Activated naive CD4-positive, alpha-beta T cell treated with anti-CD3 and anti-CD28 coated beads, Interleukin-2, amount 50 U/mL, for 72 hours (primary cell): ENCODE data around the gene TLR6. TPM values are rescaled to one million over a fixed set of nuclear protein-coding genes. Genes with fewer than 3 reads are reported as not detected.
A peak's percentile ranks its signal among the peaks of the same experiment; 100 is the strongest.

ENCODE experiments used
- ATAC-seq, 2 donors: fragments of 150-1000 bp; cut with Tn5 transposase; 2 replicates each; pipeline ENCODE4 v1.10.0; 2021; ENCODE audit warnings: mild to moderate bottlenecking in 2 of 2, moderate library complexity in 2 of 2
- DNase-seq, 2 donors: peaks; one replicate each; pipeline ENCODE4 v3.0.0; 2021 to 2022; ENCODE audit warnings: low spot score in 2 of 2
- H3K27ac Mint-ChIP-seq, 2 donors: one replicate each; pipeline ENCODE4 v1.8.0; 2022; ENCODE audit warnings: mild to moderate bottlenecking in 2 of 2, mixed read lengths in 2 of 2
- H3K36me3 Mint-ChIP-seq, 2 donors: one replicate each; pipeline ENCODE4 v1.8.0; 2022; ENCODE audit warnings: mixed read lengths in 2 of 2
- H3K9me3 Mint-ChIP-seq, 2 donors: one replicate each; pipeline ENCODE4 v1.8.0; 2022; ENCODE audit warnings: mixed read lengths in 2 of 2
- total RNA-seq, 2 donors: library from RNA; stranded (reverse); gene quantifications; one replicate each; pipeline ENCODE4 v1.2.3, GENCODE V29; 2022

Gene TLR6
- total RNA-seq, 2 donors from 2014 or later = 3.7 to 5.1 TPM

DNA sequence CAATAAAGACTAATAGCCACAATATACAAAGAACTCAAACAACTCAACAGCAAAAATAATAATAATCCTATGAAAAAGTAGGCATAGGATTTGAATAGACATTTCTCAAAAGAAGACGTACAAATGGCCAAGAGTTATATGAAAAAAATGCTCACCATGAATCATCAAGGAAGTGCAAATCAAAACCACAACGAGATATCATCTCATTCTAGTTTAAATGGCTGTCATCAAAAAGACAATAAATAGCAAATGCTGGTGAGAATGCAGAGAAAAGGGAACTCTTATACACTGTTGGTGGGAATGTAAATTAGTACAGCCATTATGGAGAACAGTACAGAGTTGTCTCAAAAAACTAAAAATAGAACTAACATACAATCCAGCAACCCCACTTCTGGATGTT is 18.8 kb downstream of the TLR6 start:
- DNase-seq = no peak
- Mint-ChIP-seq H3K27ac (no peak overlapping the region), H3K36me3 (peaks cover 13 to 20% of the 10 kb centered on the region in 2 donors), H3K9me3 (peaks cover 8 to 15% of the 10 kb centered on the region in 2 donors)
- peak; percentile 33 to 52 for ATAC-seq

DNA sequence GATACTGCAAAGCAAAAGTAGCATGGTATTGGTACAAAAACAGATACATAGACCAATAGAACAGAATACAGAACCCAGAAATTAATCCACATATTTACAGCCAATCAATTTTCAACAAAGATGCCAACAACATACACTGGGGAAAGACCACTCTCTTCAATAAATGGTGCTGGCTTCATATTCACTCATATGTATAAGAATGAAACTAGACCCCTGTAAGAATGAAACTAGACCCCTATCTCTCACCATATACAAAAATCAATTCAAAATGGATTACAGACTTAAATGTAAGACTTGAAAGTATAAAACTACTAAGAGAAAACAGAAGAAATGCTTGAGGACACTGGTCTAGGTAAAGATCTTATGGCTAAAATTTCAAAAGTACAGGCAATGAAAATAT is 19.3 kb downstream of the TLR6 start:
- peak in 1 of 2 donors; percentile 55 for ATAC-seq
- peaks cover 8 to 15% of the 10 kb centered on the region in 2 donors for H3K9me3 Mint-ChIP-seq
- no peak overlapping the region for H3K27ac Mint-ChIP-seq
- no peak for DNase-seq
- H3K36me3 Mint-ChIP-seq = peaks cover 13 to 20% of the 10 kb centered on the region in 2 donors

DNA sequence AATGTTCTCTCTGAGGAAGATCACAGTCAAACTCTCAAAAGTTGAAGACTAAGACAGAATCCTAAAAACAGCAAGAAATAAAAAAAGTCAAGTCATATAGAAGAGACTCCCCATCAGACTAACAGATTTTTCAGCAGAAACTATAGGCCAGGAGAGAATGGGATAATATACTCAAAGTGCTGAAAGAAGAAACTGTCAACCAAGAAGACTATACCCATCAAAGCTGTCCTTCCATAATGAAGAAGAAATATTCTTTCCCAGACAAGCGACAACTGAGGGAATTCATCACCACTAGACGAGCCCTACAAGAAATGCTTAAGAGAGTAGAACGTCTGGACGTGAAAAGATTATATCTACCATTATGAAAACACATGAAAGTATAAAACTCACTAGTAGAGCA is 22.0 kb downstream of the TLR6 start:
- Mint-ChIP-seq H3K36me3 (peaks cover 13 to 20% of the 10 kb centered on the region in 2 donors), H3K27ac (no peak overlapping the region), H3K9me3 (peaks cover 8 to 15% of the 10 kb centered on the region in 2 donors)
- DNase-seq = no peak
- ATAC-seq = no peak

DNA sequence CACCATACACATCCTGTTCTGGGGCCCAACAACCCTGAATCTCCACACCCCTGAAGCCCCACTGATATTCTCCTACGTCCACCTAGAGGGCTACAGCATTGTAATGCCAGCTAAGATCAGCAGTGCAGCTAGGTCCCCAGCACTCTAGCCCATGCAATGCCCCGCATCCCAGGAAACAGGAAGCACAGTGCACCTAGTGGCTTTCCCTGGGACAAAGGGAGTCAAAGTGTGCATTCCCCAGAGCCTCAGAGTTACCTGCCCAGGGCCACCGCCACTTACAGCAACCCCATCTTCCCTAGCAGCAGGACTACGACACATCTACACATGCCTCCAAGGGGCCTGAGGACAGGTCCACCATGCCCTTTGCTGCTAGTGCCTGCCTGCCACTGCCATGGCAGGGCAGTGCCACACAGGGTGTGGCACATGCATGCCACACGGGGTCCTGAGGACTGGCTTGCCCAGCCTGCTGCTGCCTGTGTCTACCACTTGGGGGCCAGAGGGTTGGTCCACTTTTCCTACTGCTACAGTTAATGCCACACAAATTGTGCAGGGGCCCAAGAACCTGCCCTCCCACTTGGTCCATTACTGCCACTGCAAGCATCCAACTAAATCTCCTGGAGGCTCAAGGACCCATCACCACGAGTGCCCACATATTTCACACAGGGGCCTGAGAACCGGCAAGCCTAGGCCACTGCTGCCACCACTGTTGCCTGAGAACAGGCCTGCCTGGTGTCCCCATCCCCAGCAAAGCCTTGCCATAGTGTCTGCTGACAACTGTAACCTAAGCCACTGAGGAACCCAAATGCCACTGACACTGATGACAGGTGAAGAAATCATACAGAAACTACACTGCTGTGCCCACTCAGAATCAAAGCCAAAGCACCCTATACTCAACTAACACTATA is 23.7 kb downstream of the TLR6 start:
- no peak for ATAC-seq

DNA sequence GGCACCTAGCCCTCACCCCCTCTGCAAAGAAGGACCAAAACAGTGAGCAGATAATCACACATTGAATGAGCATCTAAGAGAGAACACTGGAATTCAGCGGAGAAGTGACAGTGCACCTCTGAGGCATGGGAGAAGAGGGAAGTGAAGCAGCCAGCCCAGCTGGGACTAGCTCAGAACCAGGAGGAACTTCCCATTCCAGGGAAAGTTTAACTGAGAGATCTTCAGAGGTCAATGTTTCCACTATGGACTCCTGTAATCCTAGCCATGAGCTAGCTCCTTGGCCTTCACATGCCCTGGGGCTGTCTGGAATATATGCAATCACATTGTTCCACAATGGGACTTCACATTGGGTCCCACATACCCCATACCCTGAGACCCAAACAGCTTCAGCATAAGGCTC is 24.4 kb downstream of the TLR6 start:
- ATAC-seq (no peak), DNase-seq (no peak)
- Mint-ChIP-seq H3K9me3 (peaks cover 8 to 15% of the 10 kb centered on the region in 2 donors), H3K27ac (no peak overlapping the region), H3K36me3 (peaks cover 13 to 18% of the 10 kb centered on the region in 2 donors)

More for the DNA sequence above, 23.7 kb downstream of the TLR6 start:
- Mint-ChIP-seq H3K9me3 (peaks cover 8 to 15% of the 10 kb centered on the region in 2 donors), H3K27ac (no peak overlapping the region), H3K36me3 (peaks cover 13 to 20% of the 10 kb centered on the region in 2 donors)
- DNase-seq = no peak

DNA sequence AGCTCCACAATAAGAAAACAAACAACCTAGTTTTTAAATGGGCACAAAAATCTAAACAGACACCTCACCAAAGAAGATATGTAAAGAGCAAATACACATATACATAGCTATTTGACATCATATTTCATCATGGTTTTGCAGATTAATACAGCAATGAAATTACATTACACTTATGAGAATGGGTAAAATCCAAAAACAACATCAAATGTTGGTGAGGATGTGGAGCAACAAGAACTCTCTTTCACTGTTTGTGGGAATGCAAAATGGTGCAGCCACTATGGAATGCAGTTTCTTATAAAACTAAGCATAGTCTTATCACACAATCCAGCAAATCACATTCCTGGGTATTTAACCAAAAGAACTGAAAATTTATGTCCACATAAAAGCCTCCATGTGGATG is 25.0 kb downstream of the TLR6 start:
- Mint-ChIP-seq H3K9me3 (peaks cover 8 to 15% of the 10 kb centered on the region in 2 donors), H3K27ac (no peak overlapping the region), H3K36me3 (peaks cover 12 to 13% of the 10 kb centered on the region in 2 donors)
- DNase-seq (no peak), ATAC-seq (no peak)

DNA sequence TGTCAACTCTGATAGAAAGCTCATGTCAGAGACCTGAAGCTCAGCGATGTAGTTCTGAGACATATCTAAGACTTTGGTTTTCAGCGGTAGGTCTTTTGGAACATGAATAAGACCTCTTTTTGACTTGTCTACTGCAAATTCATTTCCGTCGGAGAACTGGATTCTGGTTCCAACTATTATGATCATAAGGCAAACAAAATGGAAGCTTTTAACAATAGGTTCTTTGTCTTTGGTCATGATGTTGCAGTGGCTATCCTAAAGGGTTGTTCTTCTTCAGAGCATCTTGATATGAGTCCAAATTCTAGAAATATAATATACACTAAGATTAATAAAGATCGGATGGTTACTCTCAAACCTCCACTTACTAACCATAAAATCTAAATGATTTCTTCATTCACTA is 27.4 kb downstream of the TLR6 start:
- no peak for ATAC-seq
- peaks cover under 1 to 16% of the 10 kb centered on the region in 2 donors for H3K36me3 Mint-ChIP-seq
- peaks cover 6 to 18% of the 10 kb centered on the region in 2 donors for H3K9me3 Mint-ChIP-seq
- no peak for DNase-seq
- no peak overlapping the region for H3K27ac Mint-ChIP-seq

DNA sequence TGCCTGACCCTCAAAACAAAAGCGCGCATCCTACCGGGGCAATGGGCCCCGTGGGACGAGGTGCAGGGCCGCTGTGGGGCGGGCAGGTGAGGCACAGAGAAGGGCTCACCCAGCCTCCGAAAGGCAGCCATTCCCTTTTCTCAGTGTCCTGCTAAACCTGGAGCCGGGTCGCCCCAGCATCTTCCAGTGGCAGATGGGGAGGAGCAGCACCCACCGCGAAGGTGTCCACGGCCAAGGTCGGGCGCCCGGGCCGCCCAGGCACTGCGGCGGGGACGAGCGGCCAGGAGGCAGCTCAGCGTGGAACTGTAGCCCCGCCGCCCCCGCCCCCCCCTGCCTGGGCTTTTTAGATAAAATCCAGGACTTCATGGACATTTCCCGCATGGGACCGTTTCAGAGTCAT is 32.9 kb downstream of the TLR6 start:
- no peak for DNase-seq
- Mint-ChIP-seq H3K9me3 (peaks cover 16 to 29% of the 10 kb centered on the region in 2 donors), H3K27ac (no peak overlapping the region), H3K36me3 (peaks cover 13 to 28% of the 10 kb centered on the region in 2 donors)
- ATAC-seq = no peak

DNA sequence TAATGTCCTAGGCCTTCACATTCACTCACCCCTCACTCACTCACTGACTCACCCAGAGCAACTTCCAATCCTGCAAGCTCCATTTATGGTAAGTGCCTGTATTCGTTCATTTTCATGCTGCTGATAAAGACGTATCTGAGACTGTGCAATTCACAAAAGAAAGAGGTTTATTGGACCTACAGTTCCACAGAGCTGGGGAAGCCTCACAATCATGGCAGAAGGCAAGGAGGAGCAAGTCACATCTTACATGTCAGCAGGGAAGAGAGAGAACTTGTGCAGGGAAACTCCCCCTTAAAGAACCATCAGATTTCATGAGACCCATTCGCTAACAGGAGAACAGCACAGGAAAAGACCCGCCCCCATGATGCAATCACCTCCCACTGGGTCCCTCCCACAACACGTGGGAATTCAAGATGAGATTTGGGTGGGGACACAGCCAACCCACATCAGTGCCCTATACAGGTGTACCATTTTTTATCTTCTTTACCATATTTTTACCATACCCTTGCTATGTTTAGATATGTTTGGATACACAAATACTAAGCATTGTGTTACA is 33.8 kb downstream of the TLR6 start:
- Mint-ChIP-seq H3K9me3 (peaks cover 16 to 29% of the 10 kb centered on the region in 2 donors), H3K36me3 (peaks cover 13 to 28% of the 10 kb centered on the region in 2 donors), H3K27ac (no peak overlapping the region)
- DNase-seq (no peak), ATAC-seq (no peak)

DNA sequence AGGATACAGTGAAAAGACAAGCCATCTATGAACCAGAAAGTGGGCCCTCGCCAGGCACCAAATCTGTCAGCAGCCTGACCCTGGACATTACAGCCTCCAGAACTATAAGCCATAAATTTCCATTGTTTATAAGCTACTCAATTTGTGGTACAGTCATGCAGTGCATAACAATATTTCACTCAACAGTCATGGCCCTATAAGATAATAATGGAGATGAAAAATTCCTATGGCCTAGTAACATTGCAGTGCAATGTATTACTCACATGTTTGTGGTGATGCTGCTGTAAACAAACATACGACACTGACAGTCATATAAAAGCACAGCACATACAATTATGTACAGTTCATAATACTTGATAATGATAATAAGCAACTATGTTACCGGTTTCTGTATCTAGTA is 34.9 kb downstream of the TLR6 start:
- peaks cover 13 to 28% of the 10 kb centered on the region in 2 donors for H3K36me3 Mint-ChIP-seq
- peaks cover 16 to 29% of the 10 kb centered on the region in 2 donors for H3K9me3 Mint-ChIP-seq
- no peak for ATAC-seq
- DNase-seq = no peak
- no peak overlapping the region for H3K27ac Mint-ChIP-seq

DNA sequence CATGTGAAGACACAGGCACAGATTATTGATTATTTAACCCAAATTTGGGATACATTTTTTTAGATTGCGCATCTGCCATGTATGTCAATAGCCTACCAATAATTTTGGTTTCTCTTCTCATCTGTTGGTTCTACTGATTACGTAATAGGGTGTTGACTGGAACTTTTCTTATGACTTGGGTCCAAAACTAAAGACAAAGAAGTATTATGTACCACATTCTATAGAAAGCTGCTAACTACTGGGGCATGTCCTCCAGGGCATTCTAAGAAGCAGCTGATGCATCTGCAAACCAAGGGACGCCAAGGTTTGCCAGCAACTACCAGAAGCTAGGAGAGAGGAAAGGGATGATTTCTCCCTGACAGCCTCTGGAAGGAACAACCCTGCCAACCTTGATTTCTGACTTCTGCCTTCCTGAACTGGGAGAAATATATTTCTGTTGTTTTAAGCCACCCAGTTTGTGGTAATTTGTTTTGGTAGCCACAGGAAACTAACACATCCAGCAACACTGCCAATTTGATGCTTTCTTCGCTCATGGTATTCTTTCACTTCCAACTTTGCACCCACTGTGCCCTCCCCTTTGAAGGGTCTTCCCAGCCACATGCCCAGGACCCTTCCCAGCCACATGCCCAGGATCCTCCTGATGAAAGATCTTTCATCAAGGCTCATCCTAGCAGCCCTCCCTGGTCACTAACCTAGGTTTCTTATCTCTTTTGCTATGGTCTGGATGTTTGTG is 36.1 kb downstream of the TLR6 start:
- DNase-seq (no peak), ATAC-seq (no peak)
- H3K36me3 Mint-ChIP-seq = peaks cover 13 to 22% of the 10 kb centered on the region in 2 donors
- peaks cover 10 to 25% of the 10 kb centered on the region in 2 donors for H3K9me3 Mint-ChIP-seq
- H3K27ac Mint-ChIP-seq = peak overlapping the region in 1 of 2 donors; percentile 30

DNA sequence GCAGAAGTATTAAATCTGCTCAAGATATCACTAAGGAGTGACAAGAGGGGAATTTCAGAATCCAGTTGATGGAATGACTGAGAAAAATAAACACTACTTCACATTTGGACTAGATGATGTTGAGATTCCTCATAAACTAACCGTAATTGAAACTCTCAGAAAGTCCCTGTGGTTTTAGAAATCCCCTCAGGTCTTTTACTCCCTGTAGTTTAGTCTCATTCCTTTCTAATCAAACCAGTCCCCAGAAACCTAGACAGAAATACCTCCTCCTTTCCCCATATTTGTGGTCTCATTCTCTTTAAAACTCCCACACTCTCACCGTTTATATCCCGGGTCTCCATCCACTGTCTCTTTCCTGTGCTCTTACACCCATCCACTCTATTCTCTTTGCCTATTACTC is 37.0 kb downstream of the TLR6 start:
- no peak for DNase-seq

DNA sequence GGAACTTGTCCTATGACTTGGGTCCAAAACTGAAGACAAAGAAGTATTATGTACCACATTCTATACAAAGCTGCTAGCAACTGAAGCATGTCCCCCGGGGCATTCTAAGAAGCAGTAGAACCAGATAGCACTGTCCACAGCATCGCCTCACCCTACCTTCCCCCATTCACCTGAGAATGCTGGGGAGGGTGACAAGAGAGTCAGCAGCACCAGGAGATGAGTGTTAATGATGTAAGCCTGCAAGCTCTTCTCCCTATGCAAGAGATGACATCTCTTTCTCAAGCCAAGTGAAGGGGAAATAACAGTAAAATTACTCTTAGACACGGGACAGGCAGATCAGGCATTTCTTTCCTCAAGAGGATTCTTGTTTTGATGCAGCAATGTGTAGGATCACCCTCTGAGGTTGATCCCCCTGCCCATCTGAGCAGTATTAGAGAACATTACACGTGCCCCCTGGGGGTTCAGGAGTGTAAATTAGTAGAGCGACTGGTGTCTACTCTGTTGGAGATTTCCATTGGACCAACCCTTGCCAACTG is 38.1 kb downstream of the TLR6 start:
- peaks cover 17 to 18% of the 10 kb centered on the region in 2 donors for H3K36me3 Mint-ChIP-seq
- ATAC-seq (no peak), DNase-seq (no peak)
- H3K9me3 Mint-ChIP-seq = peaks cover 8 to 30% of the 10 kb centered on the region in 2 donors
- H3K27ac Mint-ChIP-seq = no peak overlapping the region

More for the DNA sequence above, 37.0 kb downstream of the TLR6 start:
- Mint-ChIP-seq H3K9me3 (peaks cover 10 to 29% of the 10 kb centered on the region in 2 donors), H3K36me3 (peaks cover 16 to 26% of the 10 kb centered on the region in 2 donors), H3K27ac (peak overlapping the region in 1 of 2 donors; percentile 30)
- peak; percentile 66 to 80 for ATAC-seq

DNA sequence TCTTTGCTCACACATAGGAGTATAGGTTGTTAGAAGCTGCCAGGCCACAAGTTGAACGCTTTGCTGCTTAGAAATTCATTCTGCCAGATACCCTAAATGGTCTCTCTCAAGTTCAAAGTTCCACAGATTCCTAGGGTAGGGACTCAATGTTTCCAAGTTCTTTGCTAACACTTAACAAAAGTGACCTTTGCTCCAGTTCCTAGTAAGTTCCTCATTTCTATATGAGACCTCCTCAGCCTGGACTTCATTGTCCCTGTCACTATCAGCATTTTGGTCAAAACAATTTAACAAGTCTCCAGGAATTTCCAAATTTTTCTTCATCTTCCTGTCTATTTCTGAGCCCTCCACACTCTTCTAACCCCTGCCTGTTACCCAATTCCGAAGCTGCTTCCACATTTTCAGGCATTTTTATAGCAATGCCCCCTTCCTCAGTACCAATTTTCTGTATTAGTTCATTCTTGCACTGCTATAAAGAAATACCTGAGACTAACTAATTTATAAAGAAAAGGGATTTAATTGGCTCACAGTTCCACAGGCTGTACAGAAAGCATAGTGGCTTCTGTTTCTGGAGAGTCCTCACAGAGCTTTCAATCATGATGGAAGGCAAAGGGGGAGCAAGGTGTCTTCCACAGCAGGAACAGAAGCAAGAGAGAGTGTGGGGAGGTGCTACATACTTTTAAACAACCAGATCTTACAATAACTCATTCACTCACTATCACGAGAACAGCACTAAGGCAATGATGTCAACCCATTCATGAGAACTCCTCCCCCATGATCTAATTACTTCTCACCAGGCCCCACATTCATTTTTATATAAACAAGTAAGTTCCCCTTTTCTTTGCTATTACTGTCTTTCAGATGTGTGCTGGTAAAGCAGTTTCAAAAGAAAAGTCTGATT is 40.5 kb downstream of the TLR6 start:
- no peak for DNase-seq
- no peak overlapping the region for H3K27ac Mint-ChIP-seq
- H3K36me3 Mint-ChIP-seq = peaks cover 6 to 7% of the 10 kb centered on the region in 2 donors
- ATAC-seq = no peak
- H3K9me3 Mint-ChIP-seq = peaks cover 0 to 17% of the 10 kb centered on the region in 2 donors

DNA sequence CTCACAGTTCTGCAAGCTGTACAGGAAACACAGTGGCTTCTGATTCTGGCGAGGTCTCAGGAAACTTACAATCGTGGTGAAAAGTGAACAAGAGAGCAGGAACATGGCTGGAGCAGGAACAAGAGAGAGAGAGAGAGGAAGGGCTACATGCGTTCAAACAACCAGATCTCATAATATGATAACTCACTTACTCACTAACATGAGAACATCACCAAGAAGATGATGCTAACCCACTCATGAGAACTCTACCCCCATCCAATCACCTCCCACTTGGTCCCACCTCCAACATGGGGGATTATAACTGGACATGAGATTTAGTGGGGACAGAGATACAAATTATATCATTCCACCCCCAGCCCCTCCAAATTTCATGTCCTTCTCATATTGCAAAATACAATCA is 42.2 kb downstream of the TLR6 start:
- ATAC-seq (no peak), DNase-seq (no peak)
- Mint-ChIP-seq H3K9me3 (peaks cover 0 to 17% of the 10 kb centered on the region in 2 donors), H3K27ac (no peak overlapping the region), H3K36me3 (peaks cover 6 to 7% of the 10 kb centered on the region in 2 donors)

DNA sequence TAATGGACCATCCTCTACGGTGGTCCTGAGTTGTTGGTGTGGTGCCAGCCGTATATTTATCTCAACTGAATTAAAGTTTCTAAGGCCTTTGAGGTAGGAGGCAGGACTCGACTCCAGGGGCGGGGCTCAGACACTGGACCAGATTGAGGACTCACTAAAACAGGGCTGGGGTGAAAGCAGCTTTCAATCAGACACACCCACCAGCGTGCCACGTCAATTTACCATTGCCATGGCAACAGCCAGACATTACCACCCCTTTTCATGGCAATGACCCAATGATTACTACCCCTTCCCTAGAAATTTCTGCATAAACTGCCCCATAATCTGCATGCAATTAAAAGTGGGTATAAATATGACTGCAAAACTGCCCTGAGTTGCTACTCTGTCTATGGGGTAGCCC is 45.3 kb downstream of the TLR6 start:
- no peak for ATAC-seq
- Mint-ChIP-seq H3K36me3 (peaks cover 6 to 7% of the 10 kb centered on the region in 2 donors), H3K27ac (no peak overlapping the region), H3K9me3 (peaks cover 0 to 17% of the 10 kb centered on the region in 2 donors)
- no peak for DNase-seq
